Upper lobe of left lung (tissue), 4 donors: ENCODE measurements around the gene ANO6.

Experiments used
- CTCF ChIP-seq, 6 experiments: fragments of 450-650 bp in 4 of 6; fragments of 200-600 bp in 2 of 6; sonication (generic) in 2 of 6; IDR thresholded peaks; one replicate each; pipeline ENCODE4 v1.5.1; 2016 to 2019; ENCODE audit warnings: antibody characterized with exemption in 6 of 6
- EP300 ChIP-seq, 4 donors: sonication (generic); formaldehyde crosslinking; IDR thresholded peaks; one replicate each; pipeline ENCODE4 v1.5.1; 2017; ENCODE audit warnings: antibody characterized with exemption in 4 of 4, control low read depth in 2 of 4
- POLR2A ChIP-seq, 4 donors: fragments of 450-650 bp; IDR thresholded peaks; one replicate each; pipeline ENCODE4 v1.5.1; 2016 to 2017; ENCODE audit warnings: antibody characterized with exemption in 4 of 4, mild to moderate bottlenecking in 2 of 4
- POLR2AphosphoS5 ChIP-seq, 2 donors: sonication (generic); formaldehyde crosslinking; IDR thresholded peaks; one replicate each; pipeline ENCODE4 v1.5.1; 2017; ENCODE audit warnings: antibody characterized with exemption in 2 of 2

GRCh38 chr12:45478931-45479330 lies 263.0 kb downstream of the ANO6 start:
- TF ChIP-seq POLR2AphosphoS5 (IDR thresholded peaks at IDR 0.05) (no peak), POLR2A (IDR thresholded peaks at IDR 0.05) (no peak), CTCF (IDR thresholded peaks at IDR 0.05) (no peak), EP300 (IDR thresholded peaks at IDR 0.05) (no peak)
